GM10248 (cell line): ENCODE data around the gene LRRC28.

Experiments used
- CTCF ChIA-PET: fragments of 300-600 bp; sonication (Branson Sonifier 250); formaldehyde crosslinking; extraction: SDS; loops from one replicate; lab custom pipeline; 2021; ENCODE audit warnings: antibody characterized with exemption; lab: Yijun Ruan, JAX
- POLR2A ChIA-PET: fragments of 350-650 bp; sonication (Branson Sonifier 250); formaldehyde crosslinking; extraction: SDS; loops from one replicate; lab custom pipeline; 2020; ENCODE audit warnings: antibody characterized with exemption; lab: Yijun Ruan, JAX
- DNase-seq: peaks from one replicate; pipeline ENCODE4 v3.0.0; 2012; ENCODE audit errors: extremely low spot score
- TF ChIP-seq, protein P1 (sequence below): IDR thresholded peaks from 2 replicates; pipeline ENCODE4 v1.5.1; 2012; ENCODE audit warnings: mild to moderate bottlenecking, low read depth; ENCODE audit errors: extremely low read depth, missing control alignments, control extremely low read depth

LRRC28 gene

DNA sequence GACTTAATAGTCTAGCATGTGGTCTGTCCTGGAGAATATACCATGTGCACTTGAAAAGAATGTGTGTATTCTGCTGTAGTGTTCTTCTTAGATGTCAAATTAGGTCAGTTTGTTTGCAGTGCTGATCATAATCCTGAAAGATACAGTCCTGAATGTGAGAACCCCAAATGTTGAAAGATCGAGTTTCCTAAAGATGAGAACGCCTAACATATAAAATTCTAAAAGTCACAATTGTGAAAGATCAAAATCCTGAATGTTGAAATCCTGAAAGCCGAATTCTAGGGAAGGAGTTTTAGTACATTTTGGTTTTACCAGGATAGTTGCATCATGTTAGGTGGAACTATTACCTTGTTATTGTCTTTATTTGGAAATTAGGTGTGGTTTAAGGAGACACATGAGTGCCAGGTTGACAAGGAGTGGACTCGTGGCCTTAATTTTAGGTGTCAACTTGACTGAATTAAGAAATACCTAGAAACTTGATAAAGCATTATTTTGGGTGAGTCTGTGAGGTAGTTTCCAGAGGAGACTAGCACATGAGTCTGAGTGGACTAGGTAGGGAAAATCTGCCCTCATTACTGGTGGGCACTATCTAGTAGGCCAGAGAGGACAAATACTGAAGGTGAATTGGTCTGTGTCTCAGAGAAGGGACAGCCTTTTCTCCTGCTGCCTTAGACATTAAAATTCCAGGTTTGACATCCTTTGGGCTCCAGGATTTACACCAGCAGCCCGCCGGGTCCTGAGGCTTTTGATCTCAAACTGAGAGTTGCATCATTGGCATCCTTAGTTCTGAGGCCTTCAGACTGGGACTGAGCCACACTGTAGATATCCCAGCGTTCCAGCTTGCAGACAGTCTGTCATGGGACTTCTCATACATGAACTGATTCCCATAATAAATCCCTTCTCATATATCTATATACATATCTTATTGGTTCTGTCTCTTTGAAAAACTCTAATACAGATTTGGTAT is 77.1 kb downstream of the LRRC28 start:
- POLR2A ChIA-PET, result no interaction called here
- CTCF ChIA-PET, result no interaction called here
- TF ChIP-seq, protein P1, sequence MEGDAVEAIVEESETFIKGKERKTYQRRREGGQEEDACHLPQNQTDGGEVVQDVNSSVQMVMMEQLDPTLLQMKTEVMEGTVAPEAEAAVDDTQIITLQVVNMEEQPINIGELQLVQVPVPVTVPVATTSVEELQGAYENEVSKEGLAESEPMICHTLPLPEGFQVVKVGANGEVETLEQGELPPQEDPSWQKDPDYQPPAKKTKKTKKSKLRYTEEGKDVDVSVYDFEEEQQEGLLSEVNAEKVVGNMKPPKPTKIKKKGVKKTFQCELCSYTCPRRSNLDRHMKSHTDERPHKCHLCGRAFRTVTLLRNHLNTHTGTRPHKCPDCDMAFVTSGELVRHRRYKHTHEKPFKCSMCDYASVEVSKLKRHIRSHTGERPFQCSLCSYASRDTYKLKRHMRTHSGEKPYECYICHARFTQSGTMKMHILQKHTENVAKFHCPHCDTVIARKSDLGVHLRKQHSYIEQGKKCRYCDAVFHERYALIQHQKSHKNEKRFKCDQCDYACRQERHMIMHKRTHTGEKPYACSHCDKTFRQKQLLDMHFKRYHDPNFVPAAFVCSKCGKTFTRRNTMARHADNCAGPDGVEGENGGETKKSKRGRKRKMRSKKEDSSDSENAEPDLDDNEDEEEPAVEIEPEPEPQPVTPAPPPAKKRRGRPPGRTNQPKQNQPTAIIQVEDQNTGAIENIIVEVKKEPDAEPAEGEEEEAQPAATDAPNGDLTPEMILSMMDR, result no peak
- no peak for DNase-seq

DNA sequence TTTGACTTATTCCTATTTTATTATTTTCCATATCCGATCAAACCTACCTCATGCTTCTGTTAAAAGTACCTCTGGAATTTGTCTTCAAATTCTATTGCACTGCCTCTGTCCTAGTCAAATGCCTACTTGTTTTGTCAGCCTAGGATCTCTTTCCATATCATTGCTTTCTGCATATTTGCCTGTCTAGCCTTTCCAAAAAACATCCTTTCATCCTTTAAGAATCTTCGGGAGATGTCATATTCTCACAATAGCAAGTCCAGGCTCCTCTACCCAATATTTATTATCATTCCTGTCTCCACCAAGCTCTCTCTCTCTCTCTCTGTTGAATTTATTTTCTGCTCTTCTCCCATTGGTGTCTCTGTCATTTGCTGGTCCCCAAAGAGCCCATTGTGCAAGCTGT is 80.1 kb downstream of the LRRC28 start:
- POLR2A ChIA-PET, result no interaction called here

DNA sequence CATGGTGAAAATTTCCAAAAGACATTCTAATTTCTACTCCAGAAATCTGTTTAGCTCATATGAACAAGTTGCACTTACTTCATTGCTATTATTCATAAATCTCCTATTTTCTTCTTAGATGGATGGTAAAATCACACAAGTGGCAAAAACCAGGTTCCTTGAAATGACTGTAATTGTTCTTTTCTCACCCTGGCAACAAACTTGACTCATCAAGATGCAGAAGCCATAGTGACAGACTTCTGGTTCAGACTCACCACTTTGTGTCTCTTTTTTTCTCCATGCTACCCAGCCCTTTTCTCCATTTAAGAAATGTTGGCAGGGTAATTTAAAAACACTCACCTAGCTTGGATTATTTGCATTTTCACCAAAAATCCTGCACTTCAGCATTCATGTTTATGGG is 82.1 kb downstream of the LRRC28 start:
- TF ChIP-seq, protein P1, result no peak
- ChIA-PET POLR2A (no interaction called here), CTCF (interaction anchor here (1.3 to 2.5 kb wide), 5 partner anchors 12 to 371 kb away, joined by 4 to 9 read pairs (median 5); no protein-coding TSS in a partner anchor)
- DNase-seq, result no peak

More for the DNA sequence above, 80.1 kb downstream of the LRRC28 start:
- TF ChIP-seq, protein P1, result no peak
- DNase-seq, result no peak
- CTCF ChIA-PET, result interaction anchor here (1.3 kb wide), 1 partner anchor 34 kb away, joined by 3 read pairs; no protein-coding TSS in a partner anchor

DNA sequence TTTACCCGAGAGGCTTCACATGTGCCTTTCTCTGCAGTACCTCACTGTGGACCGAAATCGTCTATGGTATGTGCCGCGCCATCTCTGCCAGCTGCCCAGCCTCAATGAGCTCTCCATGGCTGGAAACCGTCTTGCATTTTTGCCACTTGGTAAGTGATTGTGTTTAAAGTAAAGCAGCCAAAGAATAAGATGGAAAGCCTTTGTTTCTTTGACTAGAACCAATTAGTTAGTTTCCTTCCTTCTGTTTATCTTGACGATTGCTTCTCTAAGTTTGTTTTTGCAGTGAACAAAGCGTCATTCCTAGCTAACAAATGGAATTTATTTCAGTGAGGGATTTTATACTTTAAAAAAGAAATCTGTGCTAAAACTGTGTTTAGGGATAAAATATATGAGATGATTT is 82.7 kb downstream of the LRRC28 start:
- ChIA-PET POLR2A (interaction anchor here (0.7 kb wide), 1 partner anchor 378 kb away, joined by 5 read pairs; no protein-coding TSS in a partner anchor), CTCF (interaction anchor here (1.3 to 2.5 kb wide), 5 partner anchors 11 to 370 kb away, joined by 4 to 9 read pairs (median 5); no protein-coding TSS in a partner anchor)
- TF ChIP-seq, protein P1, result no peak
- DNase-seq, result no peak

DNA sequence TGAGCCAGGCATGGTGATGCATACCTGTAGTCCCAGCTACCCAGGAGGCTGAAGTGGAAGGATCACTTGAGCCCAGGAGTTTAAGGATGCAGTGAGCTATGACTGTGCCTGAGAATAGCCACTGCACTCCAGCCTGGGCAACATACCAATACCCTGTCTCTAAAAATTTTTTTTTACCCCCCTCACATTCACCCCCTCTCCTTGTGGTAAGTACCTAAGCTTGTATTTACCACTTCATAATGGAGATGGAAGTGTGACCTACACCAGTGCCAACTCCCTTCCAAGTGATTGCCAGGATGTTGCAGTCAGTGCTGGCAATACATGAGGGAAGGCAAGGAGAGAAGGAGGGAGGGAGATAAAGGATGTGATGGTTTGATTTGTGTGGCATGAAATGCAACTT is 84.2 kb downstream of the LRRC28 start:
- no peak for DNase-seq
- TF ChIP-seq, protein P1, result no peak
- POLR2A ChIA-PET, result no interaction called here
- CTCF ChIA-PET, result interaction anchor here (0.6 to 2.5 kb wide), 4 partner anchors 10 to 369 kb away, joined by 3 to 9 read pairs (median 5); no protein-coding TSS in a partner anchor

DNA sequence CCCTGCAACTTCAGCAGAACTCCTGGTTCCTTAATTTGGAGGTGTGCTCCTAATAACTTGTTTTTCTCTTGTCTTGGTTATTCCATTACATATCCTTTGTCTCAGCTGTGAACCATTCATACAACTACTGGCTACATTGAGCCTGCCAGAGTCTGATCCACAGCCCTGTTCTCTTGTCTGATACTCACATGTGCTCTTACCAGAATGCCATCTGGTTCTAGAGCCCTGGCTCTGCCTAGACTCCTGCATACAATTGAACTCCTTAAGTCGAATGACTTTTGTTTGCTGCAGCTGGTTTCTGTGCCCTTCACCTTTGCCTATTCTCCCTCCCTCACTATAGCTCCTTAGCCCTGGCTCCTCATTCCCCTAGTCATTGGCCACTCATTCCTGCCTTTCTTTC is 85.5 kb downstream of the LRRC28 start:
- CTCF ChIA-PET, result interaction anchor here (1.2 to 1.6 kb wide), 3 partner anchors 11 to 22 kb away, joined by 3 to 5 read pairs (median 3); no protein-coding TSS in a partner anchor
- POLR2A ChIA-PET, result no interaction called here
- no peak for DNase-seq
- TF ChIP-seq, protein P1, result no peak
